HPDE6-E6E7 (cell line): ENCODE measurements around the gene S100A14.
"Not testable (repeated sequence)": the region's sequence is repeated elsewhere in the genome, so short reads cannot be mapped to it uniquely, and the experiment has no call there.

ENCODE experiments used
- DNase-seq: peaks from one replicate; pipeline ENCODE4 v3.0.0; 2011; ENCODE audit warnings: missing footprints; ENCODE audit errors: extremely low spot score

Gene S100A14

GRCh38 chr1:153587314-153587713 is 28.8 kb downstream of the S100A14 start:
- DNase-seq = no peak

- DNase-seq = no peak
Observed at GRCh38 chr1:153586347-153586746, 29.8 kb downstream of the S100A14 start.

DNA sequence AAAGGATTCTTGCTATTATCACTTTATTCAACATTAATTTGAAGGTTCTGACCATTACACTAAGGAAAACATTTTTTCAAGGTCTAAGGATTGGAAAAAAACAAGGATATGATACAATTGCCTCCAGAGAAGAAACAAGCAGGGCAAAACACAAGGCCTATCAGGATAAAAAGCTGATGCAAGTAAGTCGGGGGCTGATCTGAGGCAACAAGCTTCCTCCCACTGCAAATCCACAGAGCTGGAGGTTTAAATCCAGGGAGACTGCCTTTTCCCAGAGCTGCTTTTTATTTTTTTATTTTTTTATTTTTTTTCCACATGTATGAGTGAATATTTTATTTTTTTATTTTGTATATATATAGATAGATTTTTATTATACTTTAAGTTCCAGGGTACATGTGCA is 31.1 kb downstream of the S100A14 start:
- no peak for DNase-seq

GRCh38 chr1:153583976-153584375 is 32.1 kb downstream of the S100A14 start:
- no peak for DNase-seq

DNA sequence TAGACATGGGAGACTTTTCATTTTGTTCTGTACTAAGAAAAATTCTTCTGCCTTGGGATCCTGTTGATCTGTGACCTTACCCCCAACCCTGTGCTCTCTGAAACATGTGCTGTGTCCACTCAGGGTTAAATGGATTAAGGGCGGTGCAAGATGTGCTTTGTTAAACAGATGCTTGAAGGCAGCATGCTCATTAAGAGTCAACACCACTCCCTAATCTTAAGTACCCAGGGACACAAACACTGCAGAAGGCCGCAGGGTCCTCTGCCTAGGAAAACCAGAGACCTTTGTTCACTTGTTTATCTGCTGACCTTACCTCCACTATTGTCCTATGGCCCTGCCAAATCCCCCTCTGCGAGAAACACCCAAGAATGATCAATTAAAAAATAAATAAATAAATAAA is 32.6 kb downstream of the S100A14 start:
- not testable (repeated sequence) for DNase-seq

GRCh38 chr1:153582836-153583235 is 33.3 kb downstream of the S100A14 start:
- not testable (repeated sequence) for DNase-seq

DNA sequence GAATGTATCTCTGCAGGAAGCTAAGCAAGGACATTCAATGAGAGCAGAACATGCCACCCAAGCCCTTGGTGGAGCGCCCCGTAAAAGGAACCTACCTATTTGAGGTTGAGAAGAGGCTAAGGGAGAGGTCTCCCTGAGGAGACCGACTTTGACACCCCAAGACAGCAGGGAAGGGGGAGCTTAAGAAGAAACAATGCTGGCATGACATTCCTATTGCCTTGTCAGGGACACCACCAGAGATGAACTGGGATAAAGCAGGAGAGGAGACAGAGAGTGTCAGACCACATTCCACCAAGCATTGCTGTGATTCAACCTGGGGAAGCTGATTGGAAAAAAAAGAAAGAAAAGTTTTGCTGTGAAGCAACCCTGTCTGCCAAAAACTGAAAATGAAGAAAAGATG is 37.2 kb downstream of the S100A14 start:
- DNase-seq = no peak

GRCh38 chr1:153578490-153578889 is 37.6 kb downstream of the S100A14 start:
- DNase-seq = no peak

- no peak for DNase-seq
Observed at GRCh38 chr1:153577624-153578051, 38.5 kb downstream of the S100A14 start.

GRCh38 chr1:153577138-153577537 is 39.0 kb downstream of the S100A14 start:
- DNase-seq = no peak

GRCh38 chr1:153575497-153575896 is 40.6 kb downstream of the S100A14 start:
- not testable (repeated sequence) for DNase-seq

DNA sequence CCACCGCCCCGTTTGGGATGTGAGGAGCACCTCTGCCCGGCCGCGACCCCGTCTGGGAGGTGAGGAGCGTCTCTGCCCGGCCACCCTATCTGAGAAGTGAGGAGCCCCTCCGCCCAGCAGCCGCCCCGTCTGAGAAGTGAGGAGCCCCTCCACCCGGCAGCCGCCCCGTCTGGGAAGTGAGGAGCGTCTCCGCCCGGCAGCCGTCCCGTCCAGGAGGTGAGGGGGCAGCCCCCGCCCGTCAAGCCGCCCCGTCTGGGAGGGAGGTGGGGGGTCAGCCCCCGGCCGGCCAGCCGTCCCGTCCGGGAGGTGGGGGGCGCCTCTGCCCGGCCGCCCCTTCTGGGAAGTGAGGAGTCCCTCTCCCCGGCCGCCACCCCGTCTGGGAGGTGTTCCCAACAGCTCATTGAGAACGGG is 41.0 kb downstream of the S100A14 start:
- DNase-seq = not testable (repeated sequence)

GRCh38 chr1:153573351-153573750 is 42.8 kb downstream of the S100A14 start:
- DNase-seq = no peak

GRCh38 chr1:153572569-153573015 is 43.5 kb downstream of the S100A14 start:
- DNase-seq = peak; percentile 78

DNA sequence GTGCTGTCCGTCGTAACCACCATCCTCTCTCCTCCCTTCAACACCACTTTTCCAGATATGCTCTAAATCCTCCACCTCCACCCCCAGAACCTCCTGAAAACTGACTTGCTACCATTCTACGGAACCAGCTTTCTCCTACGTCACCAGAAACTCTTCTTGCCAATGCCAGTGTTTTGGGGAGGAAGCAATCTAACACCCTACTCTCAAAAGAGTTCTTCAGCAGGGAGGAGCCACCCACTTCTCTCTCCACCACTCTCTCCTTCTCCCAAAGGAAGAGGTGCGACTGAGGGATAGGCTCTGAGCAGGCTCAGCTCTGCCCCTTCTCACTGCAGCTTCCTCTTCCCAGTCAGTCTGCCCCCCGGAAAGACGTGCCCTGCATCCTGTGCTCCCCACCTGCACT is 44.4 kb downstream of the S100A14 start:
- DNase-seq = no peak

- DNase-seq = no peak
Observed at GRCh38 chr1:153570874-153571273, 45.3 kb downstream of the S100A14 start.

DNA sequence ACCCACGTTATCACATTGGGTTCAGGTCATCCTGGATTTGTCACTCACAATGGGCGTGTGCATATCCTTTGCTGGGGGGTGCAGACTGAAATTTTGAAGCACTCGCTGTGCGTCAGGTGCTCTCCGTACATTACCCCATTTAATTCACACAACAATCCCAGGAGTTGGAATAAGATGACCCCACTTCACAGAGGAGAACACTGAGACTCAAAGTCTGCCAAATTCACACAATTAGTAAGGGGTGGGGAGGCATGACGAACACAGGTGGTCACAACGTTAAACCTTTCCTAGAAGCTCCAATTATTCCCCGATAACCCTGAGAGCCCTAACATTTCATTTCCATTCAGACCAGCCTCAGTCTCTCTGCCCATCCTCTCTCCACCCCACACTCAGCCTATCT is 46.7 kb downstream of the S100A14 start:
- DNase-seq = no peak

- peak; percentile 76 for DNase-seq
Observed at GRCh38 chr1:153568367-153569099, 47.6 kb downstream of the S100A14 start.

GRCh38 chr1:153567621-153568366 is 48.3 kb downstream of the S100A14 start:
- peak; percentile 77 for DNase-seq

GRCh38 chr1:153566414-153567371 is 49.4 kb downstream of the S100A14 start:
- peak; percentile 99 for DNase-seq

GRCh38 chr1:153565529-153566374 is 50.4 kb downstream of the S100A14 start, which contains the start of gene S100A2:
S100A2 (minus strand) TSS chr1:153565844; CDS start chr1:153563877, 1,967 bp downstream.
- DNase-seq = peak; percentile 93
